ENCODE measurements around the gene ITIH3.

Gene ITIH3

DNA sequence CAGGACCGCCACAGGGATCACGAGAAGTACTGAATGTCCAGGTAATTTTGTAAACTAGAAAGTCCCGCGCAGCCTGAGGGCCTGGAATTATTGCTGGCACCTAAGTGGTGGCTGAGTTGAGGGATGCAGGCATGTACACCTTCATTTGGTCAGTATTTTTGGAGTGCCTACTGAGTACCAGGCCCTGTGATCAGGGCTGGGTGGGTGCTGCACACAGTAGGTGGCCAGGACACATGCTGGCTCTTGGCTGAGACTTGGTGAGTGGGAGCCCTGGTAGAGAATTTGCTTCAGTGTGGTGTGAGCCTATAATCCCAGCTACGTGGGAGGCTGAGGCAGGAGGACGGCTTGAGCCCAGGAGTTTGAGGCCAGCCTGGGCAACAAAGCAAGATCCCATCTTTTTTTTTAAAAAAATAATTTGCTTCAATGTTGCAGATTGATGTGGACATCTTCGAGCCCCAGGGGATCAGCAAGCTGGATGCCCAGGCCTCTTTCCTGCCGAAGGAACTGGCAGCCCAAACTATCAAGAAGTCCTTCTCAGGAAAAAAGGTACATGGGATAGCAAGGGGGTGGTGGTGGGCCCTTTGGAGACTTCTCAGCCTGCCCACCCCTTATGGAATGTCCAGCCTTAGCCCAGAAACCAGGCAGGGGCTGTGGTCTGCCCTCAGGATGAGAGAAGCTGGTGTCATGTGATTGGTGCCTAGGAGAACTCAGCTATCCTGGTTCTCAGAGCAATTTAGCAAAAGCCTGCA is 14.6 kb upstream of the ITIH3 start:
- DNase-seq = no peak

DNA sequence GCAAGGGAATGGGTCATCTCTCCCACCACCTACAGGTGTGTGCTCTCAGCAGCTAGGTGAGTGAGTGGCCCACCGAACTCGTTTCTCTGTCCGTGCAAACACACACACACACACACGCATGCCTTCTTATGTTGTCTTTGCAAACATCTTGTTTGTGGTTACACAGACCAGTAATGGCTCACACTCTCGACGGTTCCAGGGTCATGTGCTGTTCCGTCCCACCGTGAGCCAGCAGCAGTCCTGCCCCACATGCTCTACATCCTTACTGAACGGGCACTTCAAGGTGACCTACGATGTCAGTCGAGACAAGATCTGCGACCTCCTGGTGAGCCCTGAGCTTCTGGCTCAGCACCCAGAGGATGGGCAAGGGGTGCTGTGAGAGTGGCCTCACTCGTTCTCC is 12.9 kb upstream of the ITIH3 start:
- DNase-seq = no peak

DNA sequence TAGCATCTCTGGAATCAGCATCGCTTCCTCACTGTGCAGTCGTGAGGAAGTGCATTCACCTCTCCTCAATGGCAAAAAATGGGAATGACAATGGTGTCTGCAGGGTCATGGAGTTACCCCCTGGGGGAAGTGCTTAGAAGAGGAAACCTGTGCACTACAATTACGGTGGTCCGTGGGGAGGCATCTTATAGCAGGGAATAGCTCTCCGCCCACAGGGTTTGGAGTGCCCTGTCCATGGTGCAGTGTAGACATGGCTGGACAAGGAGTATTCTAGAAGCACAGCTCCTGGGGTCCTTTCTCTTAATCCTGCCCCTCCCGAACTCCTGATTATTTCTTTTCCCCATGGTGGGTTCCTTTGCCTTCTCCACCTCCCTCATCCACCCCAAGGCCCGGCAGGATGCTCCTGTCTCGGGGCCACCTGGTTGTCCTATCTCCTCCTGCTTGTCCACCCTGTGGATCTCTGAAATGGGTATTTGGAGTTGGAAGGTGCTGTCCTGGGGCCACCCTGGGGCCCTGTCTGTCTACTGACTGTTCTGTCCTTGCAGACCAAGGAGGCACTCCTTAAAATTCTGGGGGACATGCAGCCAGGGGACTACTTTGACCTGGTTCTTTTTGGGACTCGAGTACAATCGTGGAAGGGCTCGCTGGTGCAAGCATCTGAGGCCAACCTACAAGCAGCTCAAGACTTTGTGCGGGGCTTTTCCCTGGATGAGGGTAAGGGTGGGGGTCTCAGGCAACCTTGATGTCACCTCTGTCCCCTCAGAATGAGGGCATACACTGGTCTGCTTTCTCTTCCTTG is 12.0 kb upstream of the ITIH3 start:
- DNase-seq = no peak

DNA sequence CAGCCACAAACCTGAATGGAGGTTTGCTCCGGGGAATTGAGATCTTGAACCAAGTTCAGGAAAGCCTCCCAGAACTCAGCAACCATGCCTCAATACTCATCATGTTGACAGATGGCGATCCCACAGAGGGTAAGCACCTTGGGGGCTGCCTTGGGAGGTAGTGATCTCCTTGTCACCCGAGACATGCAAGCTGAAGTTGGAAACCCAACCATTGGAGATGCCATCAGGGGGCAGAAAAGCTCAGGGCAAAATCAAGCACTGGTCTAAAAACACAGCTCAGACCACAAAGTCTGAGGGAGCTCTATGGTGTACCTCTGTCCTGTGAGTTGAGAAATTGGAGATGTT is 11.4 kb upstream of the ITIH3 start:
- DNase-seq = no peak

GRCh38 chr3:52784021-52784621 is 10.5 kb upstream of the ITIH3 start:
- no peak for DNase-seq

DNA sequence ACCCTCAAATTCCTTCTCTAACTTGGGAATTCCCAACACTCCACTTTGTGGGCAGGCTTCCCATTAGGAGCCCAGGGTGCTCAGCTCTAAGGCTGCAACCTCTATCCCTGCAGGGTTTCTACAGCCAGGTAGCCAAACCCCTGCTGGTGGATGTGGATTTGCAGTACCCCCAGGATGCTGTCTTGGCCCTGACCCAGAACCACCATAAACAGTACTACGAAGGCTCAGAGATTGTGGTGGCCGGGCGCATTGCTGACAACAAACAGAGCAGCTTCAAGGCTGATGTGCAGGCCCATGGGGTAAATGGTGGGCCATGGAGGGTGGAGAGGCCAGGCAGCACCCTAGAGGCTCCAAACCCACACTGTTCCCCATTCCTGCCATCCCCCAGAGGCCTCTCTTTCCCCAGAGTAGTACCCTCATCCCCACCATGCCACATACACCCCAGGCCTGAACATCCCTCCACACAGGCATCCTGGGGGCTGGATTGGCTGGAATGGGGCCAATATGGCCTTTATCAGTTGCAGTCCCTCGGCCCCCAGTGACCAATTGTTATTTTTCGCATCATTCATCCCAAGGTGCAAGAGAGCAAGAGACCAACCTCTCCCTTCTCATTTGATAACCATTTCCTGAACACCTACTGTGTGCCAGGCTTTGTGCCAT is 9.5 kb upstream of the ITIH3 start:
- DNase-seq = no peak

DNA sequence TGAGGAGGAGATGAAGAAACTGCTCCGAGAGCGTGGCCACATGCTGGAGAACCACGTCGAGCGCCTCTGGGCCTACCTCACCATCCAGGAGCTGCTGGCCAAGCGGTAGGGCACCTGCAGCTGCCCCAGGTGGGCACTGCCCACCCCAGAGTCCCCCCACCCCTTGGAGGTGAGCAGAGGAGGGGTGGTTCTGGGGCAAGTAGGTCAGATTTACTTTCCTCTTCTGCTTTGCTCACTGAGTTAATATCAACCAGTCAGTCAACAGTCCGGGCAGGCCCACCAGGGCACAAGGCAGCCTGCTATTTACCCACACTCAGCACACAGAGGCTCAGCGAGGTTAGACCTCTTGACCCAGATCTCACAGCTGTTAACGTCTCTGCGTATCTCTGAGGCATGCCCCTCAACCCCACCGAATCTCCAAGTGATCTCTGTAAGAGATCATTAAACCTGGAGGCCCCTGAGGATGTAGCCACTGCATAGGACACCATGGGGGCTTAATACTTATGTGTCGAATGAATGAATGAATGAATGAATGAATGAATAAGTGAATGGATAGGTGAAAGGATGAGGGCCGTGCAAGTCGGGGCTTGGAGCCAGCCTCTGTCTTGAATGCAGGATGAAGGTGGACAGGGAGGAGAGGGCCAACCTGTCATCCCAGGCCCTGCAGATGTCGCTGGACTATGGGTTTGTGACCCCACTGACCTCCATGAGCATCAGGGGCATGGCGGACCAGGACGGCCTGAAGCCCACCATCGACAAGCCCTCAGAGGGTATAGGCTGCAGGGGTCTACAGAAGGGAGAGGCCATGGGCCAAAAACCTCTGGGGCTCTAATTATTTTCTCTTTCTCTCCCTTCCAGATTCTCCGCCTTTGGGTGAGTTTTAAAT is 8.0 kb upstream of the ITIH3 start:
- DNase-seq = no peak

DNA sequence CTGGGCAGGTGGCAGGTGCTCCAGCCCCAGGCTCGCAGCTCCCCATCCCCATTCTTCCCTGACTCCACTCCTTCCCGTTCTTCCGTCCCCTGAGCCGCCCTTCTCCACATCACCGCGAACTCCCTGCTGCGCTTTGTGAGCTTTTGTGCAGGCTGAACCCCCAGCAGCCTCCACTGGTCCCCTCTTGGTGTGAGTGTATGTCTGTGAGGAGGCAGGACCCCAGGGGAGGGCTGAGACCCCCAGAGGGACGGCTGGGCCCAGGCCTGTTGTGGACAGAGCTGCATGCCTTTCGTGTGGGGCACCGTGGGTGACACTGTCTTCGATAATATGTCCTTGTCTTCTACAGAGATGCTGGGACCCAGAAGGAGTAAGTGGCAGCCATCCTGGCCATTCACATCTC is 7.3 kb upstream of the ITIH3 start:
- DNase-seq = no peak

DNA sequence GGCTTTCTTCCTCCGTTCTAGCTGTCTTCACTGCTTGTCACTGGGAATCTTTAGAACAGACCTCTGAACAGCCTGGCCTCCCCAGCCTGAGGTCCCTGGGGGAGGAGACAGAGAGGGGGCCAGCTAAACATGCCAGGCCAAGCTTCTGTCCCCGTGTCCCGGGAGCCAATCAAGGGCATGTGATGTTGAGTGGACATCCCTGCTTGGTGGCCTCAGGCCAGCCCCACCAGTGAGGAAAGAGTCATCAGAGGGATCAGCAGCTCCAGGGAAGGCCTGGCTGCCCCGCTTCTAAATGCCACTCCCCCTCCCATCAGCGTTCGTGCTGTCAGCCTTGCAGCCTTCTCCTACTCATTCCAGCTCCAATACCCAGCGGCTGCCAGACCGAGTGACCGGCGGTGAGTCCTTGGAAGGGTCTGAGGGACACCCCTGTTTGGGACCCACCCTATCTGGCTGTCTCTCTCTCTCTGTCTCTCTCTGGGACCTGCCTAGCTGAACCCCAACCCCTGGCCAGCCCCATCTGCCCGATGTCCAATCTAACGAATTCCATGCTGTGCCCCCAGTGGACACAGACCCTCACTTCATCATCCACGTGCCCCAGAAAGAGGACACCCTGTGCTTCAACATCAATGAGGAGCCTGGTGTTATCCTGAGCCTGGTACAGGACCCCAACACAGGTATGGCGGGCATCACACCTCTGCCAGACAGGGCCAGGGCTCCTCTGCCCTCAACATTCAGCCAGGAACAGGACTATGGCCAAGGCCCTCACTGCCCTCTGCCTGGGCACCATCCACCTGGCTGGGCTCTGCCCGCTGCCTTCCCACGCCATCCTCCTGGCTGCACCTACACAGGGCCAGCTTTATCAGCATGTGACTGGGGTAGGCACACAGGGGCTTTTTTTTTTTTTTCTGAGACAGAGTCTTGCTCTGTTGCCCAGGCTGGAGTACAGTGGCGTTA is 6.6 kb upstream of the ITIH3 start:
- DNase-seq = no peak

DNA sequence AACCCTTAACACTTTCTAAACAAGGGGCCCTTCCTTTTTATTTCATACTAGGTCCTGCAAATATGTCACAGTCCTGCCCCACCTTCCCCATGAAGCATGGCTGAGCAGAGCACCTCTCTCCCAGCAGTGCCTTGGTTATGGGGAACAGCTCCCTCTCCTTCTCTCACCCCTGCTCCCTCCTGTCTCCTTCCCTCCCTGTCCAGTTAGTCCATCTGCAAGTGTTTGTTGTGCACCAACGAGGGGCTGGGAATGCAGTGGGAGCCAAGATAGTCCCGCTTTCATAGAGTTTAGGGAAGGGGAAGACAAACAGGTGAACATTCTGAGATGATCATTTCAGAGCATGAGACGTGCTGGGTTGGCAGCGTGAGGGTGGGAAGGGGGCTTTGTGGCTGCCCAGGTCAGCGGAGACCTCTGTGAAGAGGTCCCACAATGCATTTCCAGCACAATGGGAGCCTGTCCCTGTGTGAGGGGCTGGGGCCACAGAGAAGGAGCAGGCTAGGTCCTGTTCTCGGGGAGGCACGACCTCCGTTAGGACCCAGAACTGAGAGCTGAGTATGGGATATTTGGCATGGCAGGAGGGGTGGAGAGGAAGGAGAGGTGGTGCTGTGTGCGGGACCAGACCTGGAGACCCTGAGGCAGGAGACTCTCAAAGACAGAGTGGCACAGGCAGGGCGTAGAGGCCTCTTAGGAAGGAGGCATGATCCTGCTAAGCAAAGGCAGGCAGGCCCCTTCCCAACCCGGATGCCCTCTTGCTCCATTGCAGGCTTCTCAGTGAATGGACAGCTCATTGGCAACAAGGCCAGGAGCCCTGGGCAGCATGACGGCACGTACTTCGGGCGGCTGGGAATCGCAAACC is 5.5 kb upstream of the ITIH3 start:
- DNase-seq = no peak

GRCh38 chr3:52789746-52790040 is 4.9 kb upstream of the ITIH3 start:
- no peak for DNase-seq

DNA sequence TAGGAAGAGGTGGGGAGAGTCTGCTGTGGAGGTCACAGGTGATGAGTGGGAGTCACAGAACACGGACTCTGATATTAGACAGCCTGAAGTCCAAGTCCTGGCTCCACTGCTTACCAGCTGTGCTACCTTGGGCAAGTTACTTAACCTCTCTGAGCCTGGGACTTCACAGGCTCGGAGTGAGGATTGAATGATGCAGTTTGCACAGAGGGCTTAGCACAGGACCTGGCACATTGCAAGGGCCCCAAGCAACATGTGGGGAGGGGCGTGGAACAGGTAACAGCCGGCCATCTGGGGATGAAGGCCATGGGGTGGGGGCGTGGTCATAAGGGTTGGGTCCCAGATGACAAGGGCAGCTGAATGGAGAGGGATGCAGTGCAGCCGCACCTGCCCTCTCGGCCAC is 4.3 kb upstream of the ITIH3 start:
- DNase-seq = no peak

DNA sequence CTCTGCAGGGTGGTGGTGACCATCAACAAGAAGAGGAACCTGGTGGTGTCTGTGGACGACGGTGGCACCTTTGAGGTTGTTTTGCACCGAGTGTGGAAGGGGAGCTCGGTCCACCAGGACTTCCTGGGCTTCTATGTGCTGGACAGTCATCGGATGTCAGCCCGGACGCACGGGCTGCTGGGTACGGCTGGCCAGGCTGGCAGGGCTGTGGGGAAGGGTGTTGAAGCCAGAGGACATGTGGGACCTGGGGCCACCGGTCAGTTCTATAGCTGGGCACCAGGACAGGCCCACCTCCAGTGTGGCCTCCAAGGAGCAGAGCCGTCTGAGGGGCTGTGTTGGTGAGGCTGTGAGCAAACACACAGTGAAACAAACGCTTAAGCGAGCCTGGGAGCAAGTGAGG is 3.9 kb upstream of the ITIH3 start:
- DNase-seq = no peak

- DNase-seq = no peak
These were observed 3.2 kb upstream of the ITIH3 start for GRCh38 chr3:52791366-52791765.

DNA sequence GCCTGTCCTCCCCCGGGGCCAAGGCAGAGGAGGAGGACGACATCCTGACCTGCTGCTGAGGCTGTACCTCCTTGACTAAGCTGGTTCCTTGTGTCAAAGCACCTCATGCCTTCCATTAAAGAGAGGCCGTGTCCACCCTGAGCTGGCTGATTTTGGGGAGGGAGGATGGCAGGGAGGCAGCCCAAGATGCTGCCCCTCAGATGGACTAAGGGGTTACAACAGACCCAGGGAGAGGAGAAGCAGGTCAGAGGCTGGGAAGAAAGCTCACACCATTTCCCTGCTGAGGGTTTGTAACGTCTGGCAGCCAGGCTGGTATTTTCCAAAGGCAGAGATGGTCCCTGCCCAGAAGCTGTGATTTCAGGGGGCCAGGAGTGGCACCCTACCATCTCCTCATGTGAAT is 2.7 kb upstream of the ITIH3 start:
- DNase-seq = no peak

DNA sequence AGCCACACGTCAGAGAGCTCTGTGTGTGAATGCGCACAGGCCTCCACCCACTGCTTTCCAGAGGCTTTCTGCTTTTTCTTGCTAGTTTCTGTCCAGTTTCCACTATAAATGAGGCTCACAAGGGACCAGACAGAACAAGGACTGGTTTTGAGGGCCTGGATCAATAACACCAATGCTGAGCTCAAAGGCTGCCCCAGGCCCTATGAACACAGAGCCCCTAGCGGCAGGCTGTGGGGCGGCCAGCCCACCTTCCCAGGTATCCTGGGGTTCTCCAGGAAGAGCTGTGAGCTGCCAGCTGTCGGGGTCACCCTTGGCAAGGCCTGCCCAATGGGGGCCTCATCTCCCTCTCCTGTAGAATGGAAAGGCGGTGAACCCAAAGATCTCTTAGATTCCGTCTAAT is 2.2 kb upstream of the ITIH3 start:
- DNase-seq = no peak

DNA sequence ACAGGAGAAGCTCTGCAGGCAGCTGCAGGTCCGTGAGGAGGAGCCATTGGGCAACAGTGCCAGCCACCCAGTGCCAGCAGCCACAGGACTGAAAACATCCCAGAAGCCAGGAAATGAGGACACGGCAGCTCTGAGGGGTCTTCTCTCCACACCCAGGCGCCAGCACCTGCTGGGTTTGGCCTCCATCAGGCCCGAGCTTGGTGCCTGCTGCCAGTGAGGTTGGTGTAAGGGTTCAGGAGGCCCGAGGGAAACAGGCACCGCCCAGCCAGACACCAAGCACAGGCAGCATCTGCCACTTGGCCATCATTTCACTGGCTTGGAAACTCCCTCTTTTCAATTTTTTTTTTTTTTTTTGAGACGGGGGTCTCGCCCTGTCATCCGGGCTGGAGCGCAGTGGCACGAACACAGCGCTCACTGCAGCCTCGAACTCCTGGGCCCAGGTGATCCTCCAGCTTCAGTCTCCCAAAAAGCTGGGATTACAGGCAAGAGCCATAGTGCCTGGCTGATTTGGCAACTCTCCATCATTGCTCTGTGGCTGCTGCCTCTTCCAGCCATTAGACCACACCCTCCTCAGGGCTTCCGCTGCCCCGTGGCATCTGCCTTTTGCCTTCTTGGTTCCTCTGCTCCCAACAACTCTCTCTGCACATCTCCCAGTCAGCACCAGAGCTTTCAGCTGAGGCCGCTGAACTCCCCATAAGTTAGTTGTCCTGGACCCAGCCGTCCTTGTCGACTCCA is 1.5 kb upstream of the ITIH3 start:
- no peak for DNase-seq

- DNase-seq = no peak
These were observed 639 bp upstream of the ITIH3 start for GRCh38 chr3:52793702-52794611.
